Skeletal muscle tissue (tissue), 4 donors: ENCODE measurements around the gene LRIF1. TPM values are rescaled to one million over a fixed set of nuclear protein-coding genes. Genes with fewer than 3 reads are reported as not detected.
"Not testable (repeated sequence)": the region's sequence is repeated elsewhere in the genome, so short reads cannot be mapped to it uniquely, and the experiment has no call there.

Source experiments
- H3K27ac ChIP-seq: one replicate; pipeline ENCODE4 v1.7.0; 2013; ENCODE audit warnings: mild to moderate bottlenecking, low read depth, low read length, inconsistent platforms
- H3K27me3 ChIP-seq, 3 donors: one replicate each; pipeline ENCODE4 v1.7.0; 2013; ENCODE audit warnings: low read length in 3 of 3; ENCODE audit not compliant: control insufficient read depth in 3 of 3, insufficient read depth in 3 of 3
- H3K36me3 ChIP-seq, 3 donors: one replicate each; pipeline ENCODE4 v1.7.0; 2013; ENCODE audit warnings: low read length in 3 of 3; ENCODE audit not compliant: control insufficient read depth in 3 of 3, insufficient read depth in 3 of 3
- H3K4me1 ChIP-seq, 3 donors: one replicate each; pipeline ENCODE4 v1.7.0; 2013; ENCODE audit warnings: low read length in 3 of 3, mild to moderate bottlenecking in 3 of 3; ENCODE audit not compliant: control insufficient read depth in 3 of 3, insufficient read depth in 3 of 3
- H3K4me3 ChIP-seq, 3 donors: one replicate each; pipeline ENCODE4 v1.7.0; 2013; ENCODE audit warnings: low read length in 3 of 3
- H3K9ac ChIP-seq, 3 donors: one replicate each; pipeline ENCODE4 v1.7.0; 2013; ENCODE audit warnings: low read length in 3 of 3, mild to moderate bottlenecking in 3 of 3, moderate library complexity in 2 of 3, low read depth in 1 of 3
- H3K9me3 ChIP-seq, 3 donors: one replicate each; pipeline ENCODE4 v1.7.0; 2013; ENCODE audit warnings: low read length in 3 of 3; ENCODE audit not compliant: control insufficient read depth in 3 of 3
- total RNA-seq: library from RNA; depleted of rRNA; stranded (reverse); fragments of >200 nt; gene quantifications from one replicate; pipeline ENCODE4 v1.2.3, GENCODE V29; 2014
- donor health status: Osteomylitis.

LRIF1 gene
- total RNA-seq: 3.7 TPM

GRCh38 chr1:110963691-110964454 is at the start of gene LRIF1:
Gene LRIF1, minus strand, starts transcription at chr1:110963922. Its CDS starts 234 bp downstream, at chr1:110963688.
- Histone ChIP-seq H3K4me3 (peak within 1 kb of the TSS; percentile 81 to 93 (median 93)), H3K9me3 (peaks cover 0 to 13% (median 0%) of the 10 kb centered on the region in 3 donors), H3K9ac (peak within 1 kb of the TSS; percentile 84 to 89 (median 87)), H3K4me1 (peaks cover 0 to 8% (median 2%) of the 10 kb centered on the region in 3 donors), H3K36me3 (no peaks in the 10 kb centered on the region), H3K27ac (peak within 1 kb of the TSS; percentile 95), H3K27me3 (peaks cover 3 to 6% (median 5%) of the 10 kb centered on the region in 3 donors)

- Histone ChIP-seq H3K4me3 (no peak overlapping the region), H3K9me3 (peaks cover 0 to 13% (median 0%) of the 10 kb centered on the region in 3 donors), H3K36me3 (no peaks in the 10 kb centered on the region)
These were observed 44.3 kb upstream of the LRIF1 start for GRCh38 chr1:111008031-111008430.

GRCh38 chr1:111006556-111006955 is 42.8 kb upstream of the LRIF1 start:
- Histone ChIP-seq H3K27ac (no peak overlapping the region), H3K4me3 (no peak overlapping the region), H3K4me1 (no peaks in the 10 kb centered on the region), H3K9me3 (peaks cover 0 to 9% (median 0%) of the 10 kb centered on the region in 3 donors), H3K36me3 (no peaks in the 10 kb centered on the region), H3K27me3 (no peaks in the 10 kb centered on the region), H3K9ac (no peak overlapping the region)

More at GRCh38 chr1:111008031-111008430, 44.3 kb upstream of the LRIF1 start:
- H3K27ac ChIP-seq: no peak overlapping the region
- no peaks in the 10 kb centered on the region for H3K4me1 ChIP-seq
- no peaks in the 10 kb centered on the region for H3K27me3 ChIP-seq
- no peak overlapping the region for H3K9ac ChIP-seq

GRCh38 chr1:110999607-111000006 is 35.9 kb upstream of the LRIF1 start:
- not testable (repeated sequence) for H3K36me3 ChIP-seq, H3K4me1 ChIP-seq, H3K4me3 ChIP-seq, H3K27ac ChIP-seq, H3K9me3 ChIP-seq, H3K9ac ChIP-seq, H3K27me3 ChIP-seq

GRCh38 chr1:110992329-110992728 is 28.6 kb upstream of the LRIF1 start:
- not testable (repeated sequence) for H3K4me3 ChIP-seq, H3K27me3 ChIP-seq, H3K27ac ChIP-seq, H3K9me3 ChIP-seq, H3K4me1 ChIP-seq, H3K9ac ChIP-seq, H3K36me3 ChIP-seq

- H3K27me3 ChIP-seq, H3K36me3 ChIP-seq, H3K4me1 ChIP-seq, H3K9ac ChIP-seq, H3K9me3 ChIP-seq, H3K27ac ChIP-seq, H3K4me3 ChIP-seq: not testable (repeated sequence)
These were observed 27.6 kb upstream of the LRIF1 start for GRCh38 chr1:110991295-110991694.

- no peak overlapping the region for H3K27ac ChIP-seq
These were observed 26.8 kb upstream of the LRIF1 start for GRCh38 chr1:110990541-110990940.

GRCh38 chr1:110986407-110986891 is 22.7 kb upstream of the LRIF1 start:
- no peaks in the 10 kb centered on the region for H3K36me3 ChIP-seq
- H3K9ac ChIP-seq: no peak overlapping the region
- H3K9me3 ChIP-seq: peaks cover 0 to 2% (median 0%) of the 10 kb centered on the region in 3 donors
- no peak overlapping the region for H3K27ac ChIP-seq
- H3K27me3 ChIP-seq: peaks cover 0 to 4% (median 0%) of the 10 kb centered on the region in 3 donors
- no peaks in the 10 kb centered on the region for H3K4me1 ChIP-seq
- H3K4me3 ChIP-seq: no peak overlapping the region

More at GRCh38 chr1:110990541-110990940, 26.8 kb upstream of the LRIF1 start:
- no peaks in the 10 kb centered on the region for H3K36me3 ChIP-seq
- H3K27me3 ChIP-seq: no peaks in the 10 kb centered on the region
- H3K9me3 ChIP-seq: no peaks in the 10 kb centered on the region
- no peaks in the 10 kb centered on the region for H3K4me1 ChIP-seq
- H3K9ac ChIP-seq: no peak overlapping the region
- no peak overlapping the region for H3K4me3 ChIP-seq

GRCh38 chr1:110982320-110982719 is 18.6 kb upstream of the LRIF1 start:
- H3K36me3 ChIP-seq: no peaks in the 10 kb centered on the region
- no peaks in the 10 kb centered on the region for H3K4me1 ChIP-seq
- H3K4me3 ChIP-seq: no peak overlapping the region
- H3K27ac ChIP-seq: no peak overlapping the region
- no peak overlapping the region for H3K9ac ChIP-seq
- H3K27me3 ChIP-seq: peaks cover 0 to 4% (median 3%) of the 10 kb centered on the region in 3 donors
- H3K9me3 ChIP-seq: peaks cover 0 to 9% (median 2%) of the 10 kb centered on the region in 3 donors

GRCh38 chr1:110979154-110979553 is 15.4 kb upstream of the LRIF1 start:
- H3K36me3 ChIP-seq: no peaks in the 10 kb centered on the region
- no peak overlapping the region for H3K4me3 ChIP-seq

More at GRCh38 chr1:110979154-110979553, 15.4 kb upstream of the LRIF1 start:
- no peaks in the 10 kb centered on the region for H3K4me1 ChIP-seq
- peaks cover 0 to 4% (median 3%) of the 10 kb centered on the region in 3 donors for H3K27me3 ChIP-seq
- H3K9me3 ChIP-seq: peaks cover 0 to 10% (median 0%) of the 10 kb centered on the region in 3 donors
- H3K27ac ChIP-seq: no peak overlapping the region
- no peak overlapping the region for H3K9ac ChIP-seq
